GM19328 (cell line): ENCODE measurements around the gene ATAD3A.
"Not testable (repeated sequence)": the region's sequence is repeated elsewhere in the genome, so short reads cannot be mapped to it uniquely, and the experiment has no call there.

ENCODE experiments used
- ATAC-seq: cut with Tn5 transposase; IDR thresholded peaks from one replicate; pipeline ENCODE4 v1.9.1; 2021; ENCODE audit warnings: mild to moderate bottlenecking, moderate library complexity; ENCODE audit not compliant: unreplicated experiment

The ATAD3A gene

GRCh38 chr1:1489231-1489630 is 22.7 kb upstream of the ATAD3A start:
- no peak for ATAC-seq

- no peak for ATAC-seq
These were observed 22.1 kb upstream of the ATAD3A start for GRCh38 chr1:1489861-1490260.

GRCh38 chr1:1490633-1491230 is 21.2 kb upstream of the ATAD3A start:
- ATAC-seq: no peak

GRCh38 chr1:1491601-1492000 is 20.4 kb upstream of the ATAD3A start:
- no peak for ATAC-seq

- ATAC-seq: not testable (repeated sequence)
These were observed 17.7 kb upstream of the ATAD3A start for GRCh38 chr1:1494311-1494710.

GRCh38 chr1:1495461-1495975 is 16.4 kb upstream of the ATAD3A start:
- ATAC-seq: not testable (repeated sequence)

GRCh38 chr1:1504777-1505365 is 7.1 kb upstream of the ATAD3A start:
- not testable (repeated sequence) for ATAC-seq

- not testable (repeated sequence) for ATAC-seq
These were observed 6.6 kb upstream of the ATAD3A start for GRCh38 chr1:1505366-1505798.

GRCh38 chr1:1505801-1506200 is 6.2 kb upstream of the ATAD3A start:
- ATAC-seq: not testable (repeated sequence)

GRCh38 chr1:1507305-1507704 is 4.7 kb upstream of the ATAD3A start:
- ATAC-seq: no peak

GRCh38 chr1:1508775-1509464 is 3.0 kb upstream of the ATAD3A start:
- ATAC-seq: not testable (repeated sequence)

- not testable (repeated sequence) for ATAC-seq
These were observed 2.5 kb upstream of the ATAD3A start for GRCh38 chr1:1509465-1509850.

- ATAC-seq: no peak
These were observed 940 bp upstream of the ATAD3A start for GRCh38 chr1:1510912-1511532.

- not testable (repeated sequence) for ATAC-seq
These were observed 463 bp downstream of the ATAD3A start for GRCh38 chr1:1512425-1512824.

GRCh38 chr1:1513675-1514074 is 1.7 kb downstream of the ATAD3A start:
- not testable (repeated sequence) for ATAC-seq

GRCh38 chr1:1514376-1514775 is 2.4 kb downstream of the ATAD3A start:
- not testable (repeated sequence) for ATAC-seq

GRCh38 chr1:1516923-1517322 is 5.0 kb downstream of the ATAD3A start:
- not testable (repeated sequence) for ATAC-seq

GRCh38 chr1:1517973-1518620 is 6.1 kb downstream of the ATAD3A start:
- no peak for ATAC-seq

- not testable (repeated sequence) for ATAC-seq
These were observed 6.7 kb downstream of the ATAD3A start for GRCh38 chr1:1518621-1519007.

GRCh38 chr1:1519805-1520505 is 8.0 kb downstream of the ATAD3A start:
- not testable (repeated sequence) for ATAC-seq
